ENCODE results near the gene PFDN6. TPM values are rescaled to one million over a fixed set of nuclear protein-coding genes. Genes with fewer than 3 reads are reported as not detected.
A peak's percentile ranks its signal among the peaks of the same experiment; 100 is the strongest.

The PFDN6 gene
- total and polyA plus RNA-seq, 10 of the 15 experiments (the other 5 are each of a cell fraction or from before 2014, with no cell fraction given): 3.1 to 168 (median 82.6) TPM

- Histone ChIP-seq H3K9ac (ENCODE audit: control insufficient read depth, insufficient read depth, low read length) (peak within 1 kb of the TSS; percentile 97), H3K27ac (ENCODE audit: control insufficient read depth, insufficient read depth) (peak within 1 kb of the TSS; percentile 96), H3K79me2 (ENCODE audit: control insufficient read depth, insufficient read depth, low read length) (peaks cover 56% of the 10 kb centered on the region), H3K4me2 (ENCODE audit: control insufficient read depth, insufficient read depth) (peak within 1 kb of the TSS; percentile 77), H4K20me1 (ENCODE audit: control insufficient read depth, insufficient read depth) (no peaks in the 10 kb centered on the region), H3K4me1 (ENCODE audit: control insufficient read depth, insufficient read depth, low read length) (peaks cover 23% of the 10 kb centered on the region), H3K27me3 (replicated peaks in 1 of 2; ENCODE audit: control insufficient read depth in 2 of 2, insufficient read depth in 2 of 2, low read length in 1 of 2) (no peaks in the 10 kb centered on the region), H3K36me3 (ENCODE audit: control insufficient read depth in 2 of 2, insufficient read depth in 2 of 2, low read length in 1 of 2) (peaks cover 2 to 3% of the 10 kb centered on the region in 2 experiments; a peak in 3 of 4 replicates), H3K4me3 (peak within 1 kb of the TSS; percentile 99), H3K9me3 (replicated peaks; ENCODE audit: control insufficient read depth, insufficient read depth, low read length) (no peaks in the 10 kb centered on the region), H2AFZ (ENCODE audit: control insufficient read depth, low read depth, low read length) (peak within 1 kb of the TSS; percentile 61)
- ChIA-PET RAD21 (ENCODE audit: unreplicated experiment) (interaction anchor here (0.7 to 1.4 kb wide), 5 partner anchors 10 to 37 kb away, joined by 3 to 7 read pairs (median 3); partner anchors contain the start of genes B3GALT4 and RGL2), SMC1A (ENCODE audit: uncharacterized antibody, unreplicated experiment) (interaction anchor here (1.0 to 2.1 kb wide), 3 partner anchors 17 to 77 kb away, joined by 3 to 7 read pairs (median 4); partner anchors contain the start of gene WDR46), CTCF (interaction anchor here (0.5 to 4.7 kb wide), 6 partner anchors 14 to 117 kb away, joined by 3 to 30 read pairs (median 6); partner anchors contain the start of genes B3GALT4 and RGL2), POLR2A (interaction anchor here (1.0 to 4.5 kb wide), 7 partner anchors 7 to 65 kb away, joined by 4 to 41 read pairs (median 8); partner anchors contain the start of genes B3GALT4, PFDN6, RGL2 and RPS18)
- under 1% methylated on average over 47 of the region's 47 CpGs for WGBS (ENCODE audit: insufficient coverage, insufficient replicate concordance, low lambda C conversion rate, missing lambda C conversion rate)
- no TSS peak for BruUV-seq (replicated peaks)
- DNase-seq (ENCODE audit: low read depth, low spot score) (no peak), ATAC-seq (peak; percentile 70), FAIRE-seq (peak; percentile 62)
- intact Hi-C loops (cut with micrococcal nuclease; ENCODE audit: unreplicated experiment): loop anchor here (1.0 kb wide), 2 partner anchors 15 to 37 kb away; partner anchors contain the start of gene B3GALT4
- in situ Hi-C loops (cut with MboI): no loop called here
- TF ChIP-seq NFYB (IDR thresholded peaks at IDR 0.05; ENCODE audit: insufficient read depth, low read depth, low read length): no peak
- TF ChIP-seq TCF7 (IDR thresholded peaks at IDR 0.05; ENCODE audit: borderline replicate concordance): no peak
- TF ChIP-seq NBN (IDR thresholded peaks at IDR 0.05): peak; percentile 73; the same call in 1 of the 2 replicates
- peak in 1 of 2 experiments; percentile 56; a peak in 1 of 4 replicates for TF ChIP-seq ETV6 (conservative IDR thresholded peaks at IDR 0.05 in 1 of 2, IDR thresholded peaks at IDR 0.05 in 1 of 2; ENCODE audit: borderline replicate concordance in 1 of 2, low read depth in 1 of 2)
- no peak for TF ChIP-seq SREBF2 (IDR thresholded peaks at IDR 0.05; ENCODE audit: low read length)
- peak; percentile 76 for TF ChIP-seq RUNX3 (IDR thresholded peaks at IDR 0.05; ENCODE audit: low read length)
- peak; percentile 86 for TF ChIP-seq GATAD2B (conservative IDR thresholded peaks at IDR 0.05; ENCODE audit: low read depth)
- TF ChIP-seq TARDBP (IDR thresholded peaks at IDR 0.05; ENCODE audit: borderline replicate concordance): 0 out of 2 replicates have a peak, but pooled peaks have one; percentile 39
- TF ChIP-seq FOXM1 (IDR thresholded peaks at IDR 0.05; ENCODE audit: low read depth, low read length): peak; percentile 37; the same call in 1 of the 2 replicates
- TF ChIP-seq ZZZ3 (IDR thresholded peaks at IDR 0.05; ENCODE audit: control insufficient read depth, insufficient read length, low read depth): no peak
- peak; percentile 70; the same call in 1 of the 2 replicates for TF ChIP-seq SMAD5 (IDR thresholded peaks at IDR 0.05; ENCODE audit: low read depth)
- peak; percentile 35; the same call in 1 of the 2 replicates for TF ChIP-seq MTA3 (IDR thresholded peaks at IDR 0.05; ENCODE audit: borderline replicate concordance, low read length)
- TF ChIP-seq ZNF384 (IDR thresholded peaks at IDR 0.05; ENCODE audit: borderline replicate concordance, low read depth, low read length): 0 out of 2 replicates have a peak, but pooled peaks have one; percentile 20
- 0 out of 3 replicates have a peak, but pooled peaks of 1 of the 2 experiments have one; percentile 15 for TF ChIP-seq EGR1 (IDR thresholded peaks at IDR 0.05; ENCODE audit: borderline replicate concordance in 1 of 2, low read depth in 2 of 2, low read length in 2 of 2)
- TF ChIP-seq BHLHE40 (IDR thresholded peaks at IDR 0.05; ENCODE audit: borderline replicate concordance in 1 of 2, low read depth in 2 of 2, low read length in 1 of 2): peak in 1 of 2 experiments; percentile 67; a peak in 1 of 4 replicates
- TF ChIP-seq TAF1 (IDR thresholded peaks at IDR 0.05; ENCODE audit: borderline replicate concordance, low read depth, low read length): peak; percentile 84
- no peak for TF ChIP-seq SIX5 (IDR thresholded peaks at IDR 0.05; ENCODE audit: low read depth, low read length, severe bottlenecking)
- TF ChIP-seq CHD2 (IDR thresholded peaks at IDR 0.05; ENCODE audit: borderline replicate concordance, low read depth, low read length): no peak; the same call in 1 of the 2 replicates
- TF ChIP-seq, protein P1, sequence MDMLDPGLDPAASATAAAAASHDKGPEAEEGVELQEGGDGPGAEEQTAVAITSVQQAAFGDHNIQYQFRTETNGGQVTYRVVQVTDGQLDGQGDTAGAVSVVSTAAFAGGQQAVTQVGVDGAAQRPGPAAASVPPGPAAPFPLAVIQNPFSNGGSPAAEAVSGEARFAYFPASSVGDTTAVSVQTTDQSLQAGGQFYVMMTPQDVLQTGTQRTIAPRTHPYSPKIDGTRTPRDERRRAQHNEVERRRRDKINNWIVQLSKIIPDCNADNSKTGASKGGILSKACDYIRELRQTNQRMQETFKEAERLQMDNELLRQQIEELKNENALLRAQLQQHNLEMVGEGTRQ (IDR thresholded peaks at IDR 0.05; ENCODE audit: borderline replicate concordance, low read depth, low read length): no peak
- peak; percentile 62; the same call in 1 of the 2 replicates for TF ChIP-seq SPI1 (IDR thresholded peaks at IDR 0.05; ENCODE audit: borderline replicate concordance, insufficient read depth, low read depth, low read length)
- TF ChIP-seq HCFC1 (IDR thresholded peaks at IDR 0.05; ENCODE audit: low read length): peak; percentile 24
Observed at GRCh38 chr6:33313709-33314514, 24.5 kb downstream of the PFDN6 start, which contains the start of gene TAPBP. Gene TAPBP (minus strand): TSS chr6:33314078. CDS start chr6:33314041, 37 bp downstream.
